Esophagus mucosa (tissue), 1 donor: ENCODE measurements around the gene CASP3. TPM values are rescaled to one million over a fixed set of nuclear protein-coding genes. Genes with fewer than 3 reads are reported as not detected.
"Not testable (repeated sequence)": the region's sequence is repeated elsewhere in the genome, so short reads cannot be mapped to it uniquely, and the experiment has no call there.

Source experiments
- ATAC-seq: fragments of 200-7000 bp; cut with Tn5 transposase; one replicate; pipeline ENCODE4 v1.9.1; 2020
- total RNA-seq: library from RNA; stranded (reverse); gene quantifications from one replicate; pipeline ENCODE4 v1.2.4, GENCODE V29; 2023
- donor health status: DM: yes; HTN: yes; CAD: no.

Gene CASP3
- total RNA-seq, 1 donor from 2014 or later = 20.1 TPM

GRCh38 chr4:184662236-184662635, 13.0 kb upstream of the CASP3 start:
- no peak for ATAC-seq

DNA sequence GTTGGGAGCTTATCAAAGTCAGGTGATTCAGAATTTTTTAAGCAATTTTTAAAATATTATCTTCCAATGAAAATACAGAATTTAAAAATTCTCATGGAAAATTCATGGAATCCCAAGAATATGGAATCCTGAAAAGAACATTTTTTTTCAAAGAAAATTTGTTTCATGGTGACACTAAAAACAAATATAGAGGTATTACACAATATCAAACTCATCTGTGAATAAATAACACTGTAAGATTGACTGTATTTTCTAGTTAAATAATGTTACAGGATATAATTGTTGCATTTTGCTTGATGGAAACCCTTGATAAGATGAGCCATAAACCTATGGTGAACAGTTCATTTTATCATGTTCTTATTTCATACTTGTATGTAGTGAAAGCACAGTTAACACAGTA, 11.7 kb upstream of the CASP3 start:
- no peak for ATAC-seq

DNA sequence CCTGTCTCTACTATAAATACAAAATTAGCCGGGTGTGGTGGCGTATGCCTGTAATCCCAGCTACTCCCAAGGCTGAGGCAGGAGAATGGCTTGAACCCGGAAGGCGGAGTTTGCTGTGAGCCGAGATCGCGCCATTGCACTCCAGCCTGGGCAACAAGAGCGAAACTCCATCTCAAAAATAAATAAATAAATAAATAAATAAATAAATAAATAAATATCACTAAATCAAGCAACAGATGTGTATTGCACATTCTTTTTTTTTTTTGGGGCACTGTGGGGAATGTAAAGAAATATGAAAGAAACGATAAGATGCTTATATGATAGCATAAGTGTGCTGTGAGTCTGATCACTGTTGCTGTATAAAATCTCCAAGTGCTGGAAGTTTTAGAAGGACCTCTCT, 8.6 kb upstream of the CASP3 start:
- not testable (repeated sequence) for ATAC-seq

- no peak for ATAC-seq
These were observed 7.9 kb upstream of the CASP3 start for GRCh38 chr4:184657144-184657543.

DNA sequence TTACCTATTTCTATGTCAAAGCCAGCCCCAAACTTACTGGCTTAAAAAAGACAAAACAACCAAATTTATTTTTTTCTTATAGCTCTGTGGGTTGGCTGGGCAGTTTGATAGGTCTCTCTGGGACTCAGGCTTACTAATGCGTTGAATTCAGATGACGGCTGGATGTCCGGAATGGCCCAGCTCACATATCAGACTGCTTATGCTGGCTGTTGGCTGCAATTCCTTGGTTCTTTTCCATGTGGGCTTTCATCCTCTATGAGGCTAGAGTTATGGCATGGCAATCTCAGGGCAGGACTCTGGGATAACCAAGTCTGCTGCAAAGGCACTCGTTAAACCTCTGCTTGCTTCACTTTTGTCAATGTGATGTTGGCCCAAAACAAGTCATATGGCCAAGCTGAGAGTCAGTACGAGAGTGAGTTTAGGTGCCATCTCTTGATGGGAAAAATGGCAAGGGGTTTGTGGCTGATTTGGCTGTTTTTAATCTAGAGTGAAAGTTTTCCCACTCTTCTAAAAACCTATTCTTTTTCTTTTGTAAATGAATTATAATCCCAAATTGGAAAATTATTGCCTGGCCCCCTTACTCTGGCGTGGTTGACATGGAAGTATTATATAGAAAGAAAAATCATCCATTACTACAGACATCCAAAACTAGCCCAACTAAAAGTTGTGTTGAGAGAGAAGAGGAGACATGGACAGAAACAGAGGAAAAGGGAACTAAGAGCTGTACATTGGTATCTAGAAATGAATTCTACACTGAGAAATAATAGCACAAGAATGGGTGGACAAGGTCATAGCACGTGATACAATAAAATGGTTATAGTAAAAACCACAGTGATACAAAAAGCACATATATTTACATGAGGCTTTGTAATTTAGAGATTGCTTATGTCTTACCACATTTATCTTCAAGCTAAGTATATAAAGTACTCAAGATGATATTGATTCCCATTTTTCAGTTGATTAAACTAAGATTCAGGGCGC, 6.9 kb upstream of the CASP3 start:
- ATAC-seq = no peak

DNA sequence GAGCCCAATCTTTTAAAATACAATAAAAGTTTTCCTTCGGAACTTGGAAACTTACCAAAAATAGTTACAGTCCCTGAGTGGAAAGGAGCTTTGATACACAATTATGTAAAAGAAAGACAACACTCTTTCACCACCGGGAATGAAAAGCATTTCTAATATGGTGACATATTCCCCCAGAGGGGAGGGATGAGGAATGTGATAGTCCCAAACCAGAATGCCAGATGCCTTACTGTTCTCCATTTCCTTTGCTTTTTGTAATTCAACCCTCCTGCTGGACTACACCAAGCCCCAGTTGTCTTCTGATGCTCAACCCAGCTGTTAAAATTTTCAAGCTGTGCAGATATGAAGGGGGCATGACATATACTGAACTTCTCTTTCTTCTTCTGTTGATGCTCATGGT, 4.4 kb upstream of the CASP3 start:
- ATAC-seq = no peak

- not testable (repeated sequence) for ATAC-seq
These were observed 3.4 kb upstream of the CASP3 start for GRCh38 chr4:184652681-184653080.

DNA sequence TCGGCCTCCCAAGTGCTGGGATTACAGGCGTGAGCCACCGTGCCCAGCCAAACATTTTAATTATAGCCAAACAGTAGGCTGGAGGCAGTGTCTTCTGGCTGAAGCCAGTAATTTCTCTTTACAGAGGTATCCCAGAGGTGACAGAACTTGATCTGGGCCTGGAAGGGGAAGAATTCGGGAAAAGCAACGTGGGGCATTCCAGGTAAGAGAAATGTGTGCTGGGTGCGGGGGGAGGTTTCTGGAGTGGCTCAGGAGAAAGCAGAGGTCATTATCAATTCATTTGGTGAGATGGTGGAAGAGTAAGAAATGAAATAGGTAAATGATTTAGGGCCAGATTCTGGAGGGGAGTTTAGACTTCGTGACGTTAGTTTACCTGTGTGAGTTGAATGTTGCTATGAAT, 2.7 kb upstream of the CASP3 start:
- ATAC-seq = no peak

DNA sequence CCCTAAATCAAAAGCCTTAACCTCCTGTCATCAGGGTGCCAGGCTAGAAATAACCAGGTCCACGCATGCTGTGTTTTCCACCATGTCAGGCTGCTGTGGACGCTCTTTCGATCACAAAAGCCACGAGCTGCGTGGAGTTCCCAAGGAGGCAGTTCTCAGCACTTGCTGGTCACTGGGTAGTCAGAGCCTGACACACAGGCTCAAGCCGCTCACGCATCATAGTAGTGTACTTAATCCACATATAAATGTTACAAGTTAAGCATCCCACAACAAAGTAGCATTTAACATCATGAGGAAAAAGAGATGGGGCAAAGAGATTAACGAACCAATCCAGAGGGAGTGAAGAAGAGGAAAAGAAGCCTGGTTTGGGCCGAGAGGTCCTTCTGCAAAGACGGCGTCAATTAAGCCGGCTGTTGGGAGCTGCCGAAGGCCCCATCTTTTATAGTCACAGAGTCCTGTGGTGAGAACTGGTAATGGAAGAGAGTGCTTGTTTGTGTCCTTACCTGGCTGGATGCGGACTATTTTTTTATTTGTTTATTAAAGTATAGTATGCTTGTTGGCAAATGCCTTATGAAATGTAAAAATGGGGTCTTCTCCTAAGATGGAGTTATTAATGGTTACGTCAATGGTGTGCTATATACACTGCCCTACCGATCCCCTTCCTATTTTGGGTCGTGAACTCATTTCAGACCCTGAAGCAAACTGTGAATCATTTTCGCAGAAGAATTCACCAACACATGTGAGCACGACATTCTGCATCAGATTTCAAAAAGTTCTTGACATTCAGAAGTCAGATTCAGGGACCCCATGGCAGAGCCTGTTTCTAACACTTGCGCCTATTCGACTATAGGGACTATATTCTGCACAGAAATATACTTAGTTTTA, 966 bp upstream of the CASP3 start:
- ATAC-seq = peak; percentile 19

GRCh38 chr4:184648313-184649025, 778 bp downstream of the CASP3 start:
- peak; percentile 54 for ATAC-seq

GRCh38 chr4:184648054-184648312, 1.3 kb downstream of the CASP3 start:
- no peak for ATAC-seq

DNA sequence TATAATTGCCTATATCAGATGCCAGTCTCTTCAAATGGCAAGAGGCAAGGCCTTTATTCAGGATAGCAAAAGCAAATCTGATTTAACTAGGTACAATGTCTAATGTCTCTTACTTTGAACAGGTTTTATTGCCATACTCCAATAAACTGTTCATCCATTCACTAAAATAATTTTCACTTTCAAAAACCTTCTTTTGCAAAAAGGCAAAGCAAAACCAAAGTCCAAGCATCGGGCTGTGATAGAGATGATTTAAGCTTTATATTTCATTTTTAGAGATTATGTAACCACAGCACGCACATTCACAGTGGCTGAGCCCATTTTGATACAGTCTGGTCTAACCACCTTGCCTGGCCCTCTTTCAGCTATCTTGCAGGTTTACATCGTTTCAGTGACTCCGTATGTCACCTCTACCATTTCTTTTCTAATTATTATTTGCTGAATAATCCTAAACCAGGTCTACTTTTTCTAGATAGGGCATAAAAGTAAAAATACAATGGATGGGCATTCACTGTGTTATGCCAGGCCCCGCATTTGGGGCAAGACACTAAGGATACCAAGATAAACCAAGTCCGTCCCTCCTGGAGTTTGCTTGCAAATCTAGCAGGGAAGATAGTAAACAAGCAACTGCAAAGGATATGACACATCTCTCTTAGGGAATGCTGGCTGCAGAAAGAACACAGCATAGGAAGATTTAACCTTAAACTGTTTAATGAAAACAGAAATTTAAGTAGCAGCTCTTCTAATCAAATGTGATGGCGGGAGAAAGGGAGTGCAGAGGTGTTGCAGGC, 1.8 kb downstream of the CASP3 start:
- no peak for ATAC-seq

DNA sequence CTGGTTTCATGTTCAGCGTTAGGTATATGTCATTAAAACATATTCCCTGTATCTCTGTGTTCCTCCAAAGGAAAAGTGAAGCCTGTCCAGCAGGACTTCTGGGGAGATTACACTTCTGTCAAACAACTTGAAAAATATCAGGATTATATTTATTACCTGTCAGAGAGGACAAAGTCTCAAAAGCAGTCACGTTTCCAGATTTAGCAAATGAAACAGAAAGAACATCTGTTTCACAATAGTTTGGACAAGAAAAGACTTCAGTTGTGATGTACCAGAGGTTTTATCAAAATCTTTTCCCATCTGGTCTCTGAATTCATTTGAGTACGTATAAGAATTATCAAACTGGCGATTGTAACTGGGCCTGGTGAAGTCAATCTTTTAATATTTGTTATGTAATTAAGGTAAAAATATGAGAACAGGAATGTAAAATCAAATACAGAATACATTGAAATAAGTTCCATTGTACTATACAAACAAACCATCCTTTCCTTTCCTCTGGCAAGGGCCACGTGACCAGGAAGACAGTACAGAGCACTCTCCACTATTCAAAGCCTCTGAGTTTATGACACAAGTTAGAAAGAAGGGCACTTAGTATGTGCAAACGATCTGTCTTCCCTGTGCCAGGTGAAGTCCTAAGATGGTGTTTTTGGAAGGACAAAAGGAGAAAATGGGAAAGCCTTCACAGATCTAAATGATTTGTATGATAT, 3.2 kb downstream of the CASP3 start:
- no peak for ATAC-seq

DNA sequence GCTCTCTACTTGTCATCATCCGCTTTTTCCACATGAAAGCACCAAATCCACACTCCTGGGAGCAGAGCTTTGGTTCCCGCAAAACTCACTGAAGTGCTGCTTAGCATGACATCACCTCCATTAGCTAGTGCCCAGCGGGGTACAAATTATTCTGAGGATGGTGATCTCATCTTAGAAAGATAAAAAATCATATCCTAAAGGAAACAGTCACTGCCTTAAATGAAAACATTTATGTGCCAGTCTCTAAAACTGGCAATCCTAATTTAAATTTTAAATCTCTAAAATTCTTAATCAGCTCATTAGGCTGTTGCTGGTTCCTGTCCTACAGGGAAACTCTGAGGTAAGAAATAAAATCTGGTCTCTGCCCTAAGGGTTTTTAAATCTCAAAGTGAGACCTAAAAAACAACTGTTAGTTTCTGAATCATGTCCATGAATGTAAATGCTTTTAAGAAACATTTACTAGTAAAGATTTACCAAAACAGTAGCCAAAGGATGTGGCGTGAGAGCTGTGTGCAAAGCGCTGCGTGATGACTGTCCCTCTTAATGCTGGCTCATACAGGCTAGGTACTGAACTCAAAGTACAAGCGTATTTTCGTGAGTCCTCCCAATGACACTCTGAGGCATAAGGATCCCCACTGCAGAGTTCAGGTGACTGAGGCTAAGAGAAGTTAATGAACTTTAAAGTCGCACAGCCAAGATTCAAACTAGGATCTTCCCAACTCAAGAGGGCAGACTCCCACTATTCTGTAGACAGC, 4.5 kb downstream of the CASP3 start:
- no peak for ATAC-seq

GRCh38 chr4:184643731-184644130, 5.5 kb downstream of the CASP3 start:
- ATAC-seq = no peak

GRCh38 chr4:184641451-184641850, 7.8 kb downstream of the CASP3 start:
- no peak for ATAC-seq

DNA sequence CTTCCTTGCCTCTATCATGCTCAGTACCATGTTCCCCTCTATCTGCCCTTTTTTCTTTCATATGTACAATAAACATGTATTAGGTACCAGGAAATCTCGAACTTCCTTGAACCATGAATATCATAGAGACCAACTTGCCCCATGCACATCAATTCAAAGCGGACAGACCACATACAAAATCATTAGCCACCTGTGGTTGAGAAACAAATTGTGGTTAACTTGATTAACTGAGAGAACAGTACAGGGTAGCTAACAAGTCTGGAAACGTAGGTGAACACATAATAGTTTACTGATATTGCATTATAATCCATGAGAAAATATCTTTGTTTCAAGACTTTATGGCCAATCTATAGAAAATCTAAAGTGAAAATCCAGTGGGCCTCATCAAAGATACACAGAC, 8.2 kb downstream of the CASP3 start:
- no peak for ATAC-seq

DNA sequence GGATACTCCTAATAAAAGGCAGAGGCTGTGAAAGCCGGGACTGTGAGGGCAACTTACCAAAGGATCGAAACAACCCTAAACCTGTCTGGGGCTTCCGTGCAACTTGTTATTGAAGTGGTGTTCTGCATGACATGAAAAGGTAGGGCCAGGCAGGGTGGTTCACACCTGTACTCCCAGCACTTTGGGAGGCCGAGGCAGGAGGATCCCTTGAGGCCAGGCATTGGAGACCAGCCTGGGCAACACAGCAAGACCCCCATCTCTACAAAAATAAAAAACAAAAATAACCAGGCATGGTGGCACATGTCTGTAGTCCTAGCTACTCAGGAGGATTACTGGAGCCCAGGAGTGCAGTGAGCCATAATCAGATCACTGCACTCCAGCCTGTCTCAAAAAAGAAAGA, 12.3 kb downstream of the CASP3 start:
- no peak for ATAC-seq

GRCh38 chr4:184636144-184636543, 13.1 kb downstream of the CASP3 start:
- ATAC-seq = no peak

- no peak for ATAC-seq
These were observed 13.9 kb downstream of the CASP3 start for GRCh38 chr4:184635381-184635780.

GRCh38 chr4:184632842-184633241, 16.4 kb downstream of the CASP3 start:
- ATAC-seq = no peak
